Smooth muscle cell (in vitro differentiated cells): ENCODE measurements around the gene PTCH2. TPM values are rescaled to one million over a fixed set of nuclear protein-coding genes. Genes with fewer than 3 reads are reported as not detected.

Experiments
- DNase-seq: peaks from one replicate; lab custom pipeline; 2025; ENCODE audit not compliant: unreplicated experiment; lab: John Stamatoyannopoulos, UW
- H2AFZ ChIP-seq: fragments of 200-600 bp; sonication (generic); 2 replicates; pipeline ENCODE4 v1.6.0; 2016; ENCODE audit warnings: antibody characterized with exemption, low read depth, mild to moderate bottlenecking
- H3F3A ChIP-seq: fragments of 200-600 bp; sonication (generic); 2 replicates; pipeline ENCODE4 v1.6.0; 2017; ENCODE audit warnings: antibody characterized with exemption, low read depth
- H3K27ac ChIP-seq: fragments of 200-600 bp; sonication (generic); 2 replicates; pipeline ENCODE4 v1.5.1; 2016; ENCODE audit warnings: low read depth, mild to moderate bottlenecking
- H3K27me3 ChIP-seq: fragments of 200-600 bp; sonication (generic); 2 replicates; pipeline ENCODE4 v1.6.1; 2016; ENCODE audit warnings: low read depth, mild to moderate bottlenecking
- H3K36me3 ChIP-seq: fragments of 200-600 bp; sonication (generic); 2 replicates; pipeline ENCODE4 v1.5.1; 2016; ENCODE audit warnings: low read depth
- H3K4me1 ChIP-seq: fragments of 200-600 bp; sonication (generic); 2 replicates; pipeline ENCODE4 v1.5.1; 2016; ENCODE audit warnings: low read depth
- H3K4me2 ChIP-seq: fragments of 200-600 bp; sonication (generic); 2 replicates; pipeline ENCODE4 v1.6.0; 2016; ENCODE audit warnings: mild to moderate bottlenecking
- H3K4me3 ChIP-seq: fragments of 200-600 bp; sonication (generic); 2 replicates; pipeline ENCODE4 v1.5.1; 2016; ENCODE audit warnings: mild to moderate bottlenecking
- H3K79me2 ChIP-seq: fragments of 200-600 bp; sonication (generic); 2 replicates; pipeline ENCODE4 v1.6.0; 2016; ENCODE audit warnings: low read depth, mild to moderate bottlenecking
- H3K9ac ChIP-seq: fragments of 200-600 bp; sonication (generic); 2 replicates; pipeline ENCODE4 v1.6.0; 2016; ENCODE audit warnings: low read depth
- H3K9me3 ChIP-seq: fragments of 200-600 bp; sonication (generic); replicated peaks from 2 replicates; pipeline ENCODE4 v1.5.1; 2016; ENCODE audit warnings: low read depth
- H4K20me1 ChIP-seq: fragments of 200-600 bp; sonication (generic); 2 replicates; pipeline ENCODE4 v1.6.0; 2016; ENCODE audit warnings: low read depth
- WGBS: methylation state at CpG from one replicate; pipeline ENCODE4 v1.1.7; 2016; ENCODE audit warnings: low lambda C conversion rate; 5-methylcytosine and 5-hydroxymethylcytosine counted together
- polyA plus RNA-seq: library from polyadenylated mRNA; unstranded; fragments of >200 nt; fragmentation: Nextera tagmentation; extraction: Ambion mirVana; gene quantifications from 2 replicates; pipeline ENCODE4 v1.2.1, GENCODE V29; 2016
- small RNA-seq: library from RNA; depleted of rRNA; stranded (forward); fragments of <200 nt; gene quantifications from one replicate; pipeline ENCODE3, GENCODE V24; 2014
- total RNA-seq: library from RNA; depleted of rRNA; stranded (reverse); fragments of >200 nt; gene quantifications from 2 replicates; pipeline ENCODE4 v1.2.3, GENCODE V29; 2014
- TF ChIP-seq, protein P1 (sequence below): fragments of 200-600 bp; sonication (generic); IDR thresholded peaks from 2 replicates; pipeline ENCODE4 v1.5.1; 2017; ENCODE audit warnings: borderline replicate concordance, mild to moderate bottlenecking, antibody characterized with exemption; ENCODE audit not compliant: insufficient read depth, poor library complexity, severe bottlenecking

PTCH2 gene
- total and polyA plus RNA-seq, 2 experiments from 2014 or later, result 0.43 TPM; not detected in 1

DNA sequence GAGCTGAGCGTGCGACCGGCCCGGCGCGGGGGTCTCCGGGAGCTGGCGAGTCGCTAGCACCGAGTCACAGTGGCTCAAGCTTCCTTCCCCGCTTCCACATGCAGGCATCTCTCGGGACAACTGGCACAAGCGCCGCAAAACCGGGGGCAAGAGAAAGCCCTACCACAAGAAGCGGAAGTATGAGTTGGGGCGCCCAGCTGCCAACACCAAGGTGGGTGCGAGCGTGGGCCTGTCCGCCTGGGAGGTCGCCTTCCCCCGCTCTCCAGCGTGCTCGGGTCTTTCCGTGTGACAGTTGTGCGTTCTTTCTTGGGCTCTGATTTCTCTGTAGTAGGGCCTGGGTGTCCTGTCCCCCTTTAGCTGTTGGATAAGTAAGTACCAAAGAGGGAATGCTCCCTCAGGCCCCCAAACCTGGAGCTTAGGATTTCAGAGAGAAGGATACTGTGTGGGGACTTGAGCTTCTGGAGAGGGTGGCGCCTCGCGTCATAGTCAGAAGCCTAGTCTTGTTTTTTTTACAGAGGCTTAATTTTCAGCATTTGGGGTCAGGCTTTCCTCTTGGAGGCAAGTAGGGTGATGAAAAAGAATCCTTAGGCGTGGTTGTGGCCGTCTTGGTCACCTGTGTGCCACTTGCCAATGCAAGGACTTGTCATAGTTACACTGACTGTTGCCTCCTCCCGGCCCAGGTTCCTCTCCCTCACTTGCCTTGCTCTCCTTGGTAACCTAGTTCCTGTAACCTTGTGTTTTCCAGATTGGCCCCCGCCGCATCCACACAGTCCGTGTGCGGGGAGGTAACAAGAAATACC is 66.9 kb downstream of the PTCH2 start:
- Histone ChIP-seq H3K9ac (peak overlapping the region; percentile 97), H3K27ac (peak overlapping the region; percentile 95), H3K27me3 (no peaks in the 10 kb centered on the region), H3K9me3 (no peaks in the 10 kb centered on the region), H3K79me2 (peaks cover 32% of the 10 kb centered on the region), H2AFZ (no peak overlapping the region), H3K4me1 (peaks cover 14% of the 10 kb centered on the region), H3K4me3 (peak overlapping the region; percentile 91), H3K4me2 (peak overlapping the region; percentile 99), H4K20me1 (peaks cover 50% of the 10 kb centered on the region), H3F3A (peaks cover 22% of the 10 kb centered on the region), H3K36me3 (no peaks in the 10 kb centered on the region)
- TF ChIP-seq, protein P1, sequence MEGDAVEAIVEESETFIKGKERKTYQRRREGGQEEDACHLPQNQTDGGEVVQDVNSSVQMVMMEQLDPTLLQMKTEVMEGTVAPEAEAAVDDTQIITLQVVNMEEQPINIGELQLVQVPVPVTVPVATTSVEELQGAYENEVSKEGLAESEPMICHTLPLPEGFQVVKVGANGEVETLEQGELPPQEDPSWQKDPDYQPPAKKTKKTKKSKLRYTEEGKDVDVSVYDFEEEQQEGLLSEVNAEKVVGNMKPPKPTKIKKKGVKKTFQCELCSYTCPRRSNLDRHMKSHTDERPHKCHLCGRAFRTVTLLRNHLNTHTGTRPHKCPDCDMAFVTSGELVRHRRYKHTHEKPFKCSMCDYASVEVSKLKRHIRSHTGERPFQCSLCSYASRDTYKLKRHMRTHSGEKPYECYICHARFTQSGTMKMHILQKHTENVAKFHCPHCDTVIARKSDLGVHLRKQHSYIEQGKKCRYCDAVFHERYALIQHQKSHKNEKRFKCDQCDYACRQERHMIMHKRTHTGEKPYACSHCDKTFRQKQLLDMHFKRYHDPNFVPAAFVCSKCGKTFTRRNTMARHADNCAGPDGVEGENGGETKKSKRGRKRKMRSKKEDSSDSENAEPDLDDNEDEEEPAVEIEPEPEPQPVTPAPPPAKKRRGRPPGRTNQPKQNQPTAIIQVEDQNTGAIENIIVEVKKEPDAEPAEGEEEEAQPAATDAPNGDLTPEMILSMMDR, result no peak
- DNase-seq, result no peak
- 3% methylated on average over 36 of the region's 36 CpGs for WGBS

DNA sequence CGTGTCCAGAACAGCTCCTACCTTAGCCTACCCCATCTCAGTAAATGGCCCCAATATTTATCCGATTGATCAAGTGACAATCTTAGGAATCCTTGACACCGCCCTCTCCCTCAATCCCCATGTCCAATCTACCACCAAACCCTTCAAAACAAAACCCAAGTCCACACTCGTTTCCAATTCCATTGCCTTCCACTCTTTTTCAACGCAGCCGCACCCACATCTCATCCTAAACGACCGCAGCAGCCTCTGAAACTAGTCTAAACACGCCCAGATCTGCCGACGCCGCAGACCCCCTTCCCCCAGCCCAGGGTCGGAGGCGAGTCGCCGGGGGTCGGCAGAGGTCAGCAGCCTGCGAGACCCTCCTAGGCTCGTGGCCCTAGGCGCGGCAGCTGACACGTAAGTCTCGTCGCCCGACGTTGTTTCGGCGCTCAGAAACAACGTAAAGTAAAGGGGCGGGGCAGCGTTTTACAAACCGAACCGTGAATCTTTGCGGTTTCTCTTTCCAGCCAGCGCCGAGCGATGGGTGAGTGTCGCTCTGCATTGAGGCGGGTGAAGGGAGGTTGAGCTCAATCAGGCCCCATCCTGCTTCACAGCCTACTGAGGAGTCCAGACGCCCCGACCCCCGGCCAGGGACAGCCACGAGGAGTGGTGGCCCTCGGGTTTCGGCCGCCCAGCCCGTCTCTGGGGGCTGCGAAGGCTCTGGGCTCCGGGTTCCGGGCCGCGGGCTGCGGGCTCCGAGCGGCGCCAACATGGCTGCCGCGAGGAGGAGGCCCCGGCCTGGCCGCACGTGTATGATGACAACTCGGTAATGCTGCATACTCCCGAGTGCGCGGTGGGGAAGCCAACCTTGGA is 67.7 kb downstream of the PTCH2 start, which contains the start of gene RPS8:
RPS8 (plus strand) TSS at position 463 of the 852 bp plus-strand sequence; CDS start at position 520, 57 bp downstream.
- Histone ChIP-seq H4K20me1 (peaks cover 46% of the 10 kb centered on the region), H2AFZ (peak within 1 kb of the TSS; percentile 95), H3K9ac (peak within 1 kb of the TSS; percentile 97), H3K36me3 (no peaks in the 10 kb centered on the region), H3K9me3 (no peaks in the 10 kb centered on the region), H3K4me2 (peak within 1 kb of the TSS; percentile 99), H3K27ac (peak within 1 kb of the TSS; percentile 95), H3K79me2 (peaks cover 32% of the 10 kb centered on the region), H3F3A (peaks cover 18% of the 10 kb centered on the region), H3K4me1 (peaks cover 14% of the 10 kb centered on the region), H3K27me3 (no peaks in the 10 kb centered on the region), H3K4me3 (peak within 1 kb of the TSS; percentile 91)
- under 1% methylated on average over 65 of the region's 65 CpGs for WGBS
- DNase-seq, result peak; percentile 63
- TF ChIP-seq, protein P1, result no peak

Small RNA genes lying within 50 kb of the gene (small RNA-seq; reads per million reads assigned to genes)
- gene AL136380.1 (not detected), gene SNORD38A (208 reads per million, percentile 99 among the genes with 10 or more reads in this experiment), gene SNORD38B (not detected), gene SNORD46 (5,349 reads per million, percentile 100 among the genes with 10 or more reads in this experiment), gene SNORD55 (not detected)

Other genes starting within 250 kb of the PTCH2 start
- gene TMEM53, start 168.8 kb downstream of the PTCH2 start, total RNA-seq, result 8.1 and 8.6 TPM in 2 replicates
- 13.0 and 15.5 TPM in 2 replicates for gene TMEM53, start 168.8 kb downstream of the PTCH2 start, polyA plus RNA-seq
- 1.5 and 4.8 TPM in 2 replicates for gene ARMH1, start 168.5 kb downstream of the PTCH2 start, total RNA-seq
- 8.3 and 10.1 TPM in 2 replicates for gene ARMH1, start 168.5 kb downstream of the PTCH2 start, polyA plus RNA-seq
- not detected in 2 replicates for gene RNU5D-1, start 112.1 kb downstream of the PTCH2 start, total RNA-seq
- not detected in 2 replicates for gene RNU5D-1, start 112.1 kb downstream of the PTCH2 start, polyA plus RNA-seq
- 5.7 and 9.2 TPM in 2 replicates for gene KIF2C, start 103.4 kb downstream of the PTCH2 start, total RNA-seq
- gene KIF2C, start 103.4 kb downstream of the PTCH2 start, polyA plus RNA-seq, result 6.8 and 8.5 TPM in 2 replicates
- gene RPS8, start 67.7 kb downstream of the PTCH2 start, total RNA-seq, result 2,002 and 2,330 TPM in 2 replicates
- 478 and 530 TPM in 2 replicates for gene RPS8, start 67.7 kb downstream of the PTCH2 start, polyA plus RNA-seq
- gene BEST4, start 55.1 kb downstream of the PTCH2 start, total RNA-seq, result 0.54 TPM in 1 of 2 replicates, not detected in the other
- 0.78 and 0.89 TPM in 2 replicates for gene BEST4, start 55.1 kb downstream of the PTCH2 start, polyA plus RNA-seq
- 26.2 and 42.0 TPM in 2 replicates for gene PLK3, start 42.9 kb downstream of the PTCH2 start, total RNA-seq
- gene PLK3, start 42.9 kb downstream of the PTCH2 start, polyA plus RNA-seq, result 39.7 and 71.6 TPM in 2 replicates
- gene DYNLT4, start 35.9 kb downstream of the PTCH2 start, total RNA-seq, result 1.1 and 2.0 TPM in 2 replicates
- gene DYNLT4, start 35.9 kb downstream of the PTCH2 start, polyA plus RNA-seq, result 1.6 and 5.8 TPM in 2 replicates
- gene BTBD19, start 34.7 kb downstream of the PTCH2 start, total RNA-seq, result 9.5 and 11.9 TPM in 2 replicates
- 11.0 and 27.4 TPM in 2 replicates for gene BTBD19, start 34.7 kb downstream of the PTCH2 start, polyA plus RNA-seq
- gene EIF2B3, start 143.3 kb upstream of the PTCH2 start, total RNA-seq, result 22.0 and 29.8 TPM in 2 replicates
- 24.2 and 26.9 TPM in 2 replicates for gene EIF2B3, start 143.3 kb upstream of the PTCH2 start, polyA plus RNA-seq
- 22.1 and 22.7 TPM in 2 replicates for gene HECTD3, start 168.1 kb upstream of the PTCH2 start, total RNA-seq
- gene HECTD3, start 168.1 kb upstream of the PTCH2 start, polyA plus RNA-seq, result 34.6 and 41.7 TPM in 2 replicates
- gene UROD, start 169.0 kb upstream of the PTCH2 start, total RNA-seq, result 53.7 and 82.4 TPM in 2 replicates
- 122 and 123 TPM in 2 replicates for gene UROD, start 169.0 kb upstream of the PTCH2 start, polyA plus RNA-seq